Bronchial smooth muscle cell (primary cell): ENCODE measurements around the gene ABCG2. TPM values are rescaled to one million over a fixed set of nuclear protein-coding genes. Genes with fewer than 3 reads are reported as not detected.

Source experiments
- total RNA-seq: library from RNA; depleted of rRNA; stranded (reverse); fragments of >200 nt; gene quantifications from 2 replicates; pipeline ENCODE4 v1.2.1, GENCODE V29; 2014

ABCG2 gene
- total RNA-seq, result 1.1 and 1.3 TPM in 2 replicates

GRCh38 chr4:88158489-88159228 is at the start of gene ABCG2:
Gene ABCG2 (minus strand): TSS chr4:88158639. CDS start chr4:88139995, 18,644 bp downstream.

Other genes starting within 250 kb of the ABCG2 start
- 0.09 and 0.47 TPM in 2 replicates for gene SPP1, start 182.9 kb downstream of the ABCG2 start, total RNA-seq
- 64.3 and 95.7 TPM in 2 replicates for gene PKD2, start 151.0 kb downstream of the ABCG2 start, total RNA-seq
- gene PPM1K, start 125.9 kb upstream of the ABCG2 start, total RNA-seq, result 23.2 and 33.7 TPM in 2 replicates
- gene HERC6, start 220.2 kb upstream of the ABCG2 start, total RNA-seq, result 8.4 and 9.0 TPM in 2 replicates